ENCODE data around the gene DLD. TPM values are rescaled to one million over a fixed set of nuclear protein-coding genes. Genes with fewer than 3 reads are reported as not detected.

Gene DLD
- total RNA-seq, 1 experiment from 2014 or later, result 72.1 TPM

GRCh38 chr7:107948645-107949442, 57.9 kb downstream of the DLD start:
- POLR2A ChIA-PET, result no interaction called here
- Mint-ChIP-seq H3K36me3 (peaks cover 56% of the 10 kb centered on the region), H3K27me3 (ENCODE audit: low read depth) (no peaks in the 10 kb centered on the region), H3K9me3 (no peaks in the 10 kb centered on the region), H3K27ac (peak overlapping the region; percentile 71; the same call in 1 of the 2 replicates), H3K4me1 (peaks cover 28% of the 10 kb centered on the region), H3K4me3 (no peak overlapping the region)
- no peak for TF ChIP-seq NR1H2 (CRISPR knock-in tag; IDR thresholded peaks at IDR 0.05)
- TF ChIP-seq ZNF138 (CRISPR knock-in tag; conservative IDR thresholded peaks at IDR 0.05), result no peak
- TF ChIP-seq CREB1 (CRISPR knock-in tag; IDR thresholded peaks at IDR 0.05), result no peak
- TF ChIP-seq, protein P1, sequence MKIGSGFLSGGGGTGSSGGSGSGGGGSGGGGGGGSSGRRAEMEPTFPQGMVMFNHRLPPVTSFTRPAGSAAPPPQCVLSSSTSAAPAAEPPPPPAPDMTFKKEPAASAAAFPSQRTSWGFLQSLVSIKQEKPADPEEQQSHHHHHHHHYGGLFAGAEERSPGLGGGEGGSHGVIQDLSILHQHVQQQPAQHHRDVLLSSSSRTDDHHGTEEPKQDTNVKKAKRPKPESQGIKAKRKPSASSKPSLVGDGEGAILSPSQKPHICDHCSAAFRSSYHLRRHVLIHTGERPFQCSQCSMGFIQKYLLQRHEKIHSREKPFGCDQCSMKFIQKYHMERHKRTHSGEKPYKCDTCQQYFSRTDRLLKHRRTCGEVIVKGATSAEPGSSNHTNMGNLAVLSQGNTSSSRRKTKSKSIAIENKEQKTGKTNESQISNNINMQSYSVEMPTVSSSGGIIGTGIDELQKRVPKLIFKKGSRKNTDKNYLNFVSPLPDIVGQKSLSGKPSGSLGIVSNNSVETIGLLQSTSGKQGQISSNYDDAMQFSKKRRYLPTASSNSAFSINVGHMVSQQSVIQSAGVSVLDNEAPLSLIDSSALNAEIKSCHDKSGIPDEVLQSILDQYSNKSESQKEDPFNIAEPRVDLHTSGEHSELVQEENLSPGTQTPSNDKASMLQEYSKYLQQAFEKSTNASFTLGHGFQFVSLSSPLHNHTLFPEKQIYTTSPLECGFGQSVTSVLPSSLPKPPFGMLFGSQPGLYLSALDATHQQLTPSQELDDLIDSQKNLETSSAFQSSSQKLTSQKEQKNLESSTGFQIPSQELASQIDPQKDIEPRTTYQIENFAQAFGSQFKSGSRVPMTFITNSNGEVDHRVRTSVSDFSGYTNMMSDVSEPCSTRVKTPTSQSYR (CRISPR knock-in tag; IDR thresholded peaks at IDR 0.05), result no peak
- TF ChIP-seq, protein P2, sequence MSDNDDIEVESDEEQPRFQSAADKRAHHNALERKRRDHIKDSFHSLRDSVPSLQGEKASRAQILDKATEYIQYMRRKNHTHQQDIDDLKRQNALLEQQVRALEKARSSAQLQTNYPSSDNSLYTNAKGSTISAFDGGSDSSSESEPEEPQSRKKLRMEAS (CRISPR knock-in tag; IDR thresholded peaks at IDR 0.05), result no peak
- TF ChIP-seq, protein P3, sequence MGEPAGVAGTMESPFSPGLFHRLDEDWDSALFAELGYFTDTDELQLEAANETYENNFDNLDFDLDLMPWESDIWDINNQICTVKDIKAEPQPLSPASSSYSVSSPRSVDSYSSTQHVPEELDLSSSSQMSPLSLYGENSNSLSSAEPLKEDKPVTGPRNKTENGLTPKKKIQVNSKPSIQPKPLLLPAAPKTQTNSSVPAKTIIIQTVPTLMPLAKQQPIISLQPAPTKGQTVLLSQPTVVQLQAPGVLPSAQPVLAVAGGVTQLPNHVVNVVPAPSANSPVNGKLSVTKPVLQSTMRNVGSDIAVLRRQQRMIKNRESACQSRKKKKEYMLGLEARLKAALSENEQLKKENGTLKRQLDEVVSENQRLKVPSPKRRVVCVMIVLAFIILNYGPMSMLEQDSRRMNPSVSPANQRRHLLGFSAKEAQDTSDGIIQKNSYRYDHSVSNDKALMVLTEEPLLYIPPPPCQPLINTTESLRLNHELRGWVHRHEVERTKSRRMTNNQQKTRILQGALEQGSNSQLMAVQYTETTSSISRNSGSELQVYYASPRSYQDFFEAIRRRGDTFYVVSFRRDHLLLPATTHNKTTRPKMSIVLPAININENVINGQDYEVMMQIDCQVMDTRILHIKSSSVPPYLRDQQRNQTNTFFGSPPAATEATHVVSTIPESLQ (CRISPR knock-in tag; IDR thresholded peaks at IDR 0.05), result no peak
- no peak for TF ChIP-seq RORB (CRISPR knock-in tag; IDR thresholded peaks at IDR 0.05)
- TF ChIP-seq, protein P4, sequence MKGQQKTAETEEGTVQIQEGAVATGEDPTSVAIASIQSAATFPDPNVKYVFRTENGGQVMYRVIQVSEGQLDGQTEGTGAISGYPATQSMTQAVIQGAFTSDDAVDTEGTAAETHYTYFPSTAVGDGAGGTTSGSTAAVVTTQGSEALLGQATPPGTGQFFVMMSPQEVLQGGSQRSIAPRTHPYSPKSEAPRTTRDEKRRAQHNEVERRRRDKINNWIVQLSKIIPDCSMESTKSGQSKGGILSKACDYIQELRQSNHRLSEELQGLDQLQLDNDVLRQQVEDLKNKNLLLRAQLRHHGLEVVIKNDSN (CRISPR knock-in tag; IDR thresholded peaks at IDR 0.05), result no peak
- no peak for TF ChIP-seq SMAD4 (CRISPR knock-in tag; IDR thresholded peaks at IDR 0.05)
- TF ChIP-seq FOXP4 (CRISPR knock-in tag; IDR thresholded peaks at IDR 0.05), result no peak
- TF ChIP-seq, protein P5, sequence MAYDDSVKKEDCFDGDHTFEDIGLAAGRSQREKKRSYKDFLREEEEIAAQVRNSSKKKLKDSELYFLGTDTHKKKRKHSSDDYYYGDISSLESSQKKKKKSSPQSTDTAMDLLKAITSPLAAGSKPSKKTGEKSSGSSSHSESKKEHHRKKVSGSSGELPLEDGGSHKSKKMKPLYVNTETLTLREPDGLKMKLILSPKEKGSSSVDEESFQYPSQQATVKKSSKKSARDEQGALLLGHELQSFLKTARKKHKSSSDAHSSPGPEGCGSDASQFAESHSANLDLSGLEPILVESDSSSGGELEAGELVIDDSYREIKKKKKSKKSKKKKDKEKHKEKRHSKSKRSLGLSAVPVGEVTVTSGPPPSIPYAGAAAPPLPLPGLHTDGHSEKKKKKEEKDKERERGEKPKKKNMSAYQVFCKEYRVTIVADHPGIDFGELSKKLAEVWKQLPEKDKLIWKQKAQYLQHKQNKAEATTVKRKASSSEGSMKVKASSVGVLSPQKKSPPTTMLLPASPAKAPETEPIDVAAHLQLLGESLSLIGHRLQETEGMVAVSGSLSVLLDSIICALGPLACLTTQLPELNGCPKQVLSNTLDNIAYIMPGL (CRISPR knock-in tag; IDR thresholded peaks at IDR 0.05), result no peak
- TF ChIP-seq GTF2I (CRISPR knock-in tag; conservative IDR thresholded peaks at IDR 0.05), result no peak
- CTCF ChIA-PET, result no interaction called here
- ATAC-seq (no peak), DNase-seq (ENCODE audit: low spot score) (no peak)

GRCh38 chr7:107949443-107949935, 58.5 kb downstream of the DLD start:
- Mint-ChIP-seq H3K36me3 (peaks cover 56% of the 10 kb centered on the region), H3K27ac (peak overlapping the region; percentile 60; the same call in 1 of the 2 replicates), H3K9me3 (no peaks in the 10 kb centered on the region), H3K4me3 (no peak overlapping the region), H3K4me1 (peaks cover 28% of the 10 kb centered on the region), H3K27me3 (ENCODE audit: low read depth) (no peaks in the 10 kb centered on the region)
- POLR2A ChIA-PET, result no interaction called here
- CTCF ChIA-PET, result no interaction called here
- ATAC-seq (no peak), DNase-seq (ENCODE audit: low spot score) (no peak)
- TF ChIP-seq SMAD3 (CRISPR knock-in tag; IDR thresholded peaks at IDR 0.05; ENCODE audit: borderline replicate concordance), result no peak
- TF ChIP-seq, protein P6, sequence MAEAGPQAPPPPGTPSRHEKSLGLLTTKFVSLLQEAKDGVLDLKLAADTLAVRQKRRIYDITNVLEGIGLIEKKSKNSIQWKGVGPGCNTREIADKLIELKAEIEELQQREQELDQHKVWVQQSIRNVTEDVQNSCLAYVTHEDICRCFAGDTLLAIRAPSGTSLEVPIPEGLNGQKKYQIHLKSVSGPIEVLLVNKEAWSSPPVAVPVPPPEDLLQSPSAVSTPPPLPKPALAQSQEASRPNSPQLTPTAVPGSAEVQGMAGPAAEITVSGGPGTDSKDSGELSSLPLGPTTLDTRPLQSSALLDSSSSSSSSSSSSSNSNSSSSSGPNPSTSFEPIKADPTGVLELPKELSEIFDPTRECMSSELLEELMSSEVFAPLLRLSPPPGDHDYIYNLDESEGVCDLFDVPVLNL (CRISPR knock-in tag; IDR thresholded peaks at IDR 0.05; ENCODE audit: borderline replicate concordance, low read depth), result no peak
- no peak for TF ChIP-seq RELA (CRISPR knock-in tag; IDR thresholded peaks at IDR 0.05; ENCODE audit: borderline replicate concordance)
- TF ChIP-seq ELF4 (CRISPR knock-in tag; IDR thresholded peaks at IDR 0.05; ENCODE audit: low read depth), result no peak
- TF ChIP-seq CREB1 (CRISPR knock-in tag; IDR thresholded peaks at IDR 0.05), result no peak
- no peak for TF ChIP-seq ZNF416 (CRISPR knock-in tag; IDR thresholded peaks at IDR 0.05)
- TF ChIP-seq, protein P7, sequence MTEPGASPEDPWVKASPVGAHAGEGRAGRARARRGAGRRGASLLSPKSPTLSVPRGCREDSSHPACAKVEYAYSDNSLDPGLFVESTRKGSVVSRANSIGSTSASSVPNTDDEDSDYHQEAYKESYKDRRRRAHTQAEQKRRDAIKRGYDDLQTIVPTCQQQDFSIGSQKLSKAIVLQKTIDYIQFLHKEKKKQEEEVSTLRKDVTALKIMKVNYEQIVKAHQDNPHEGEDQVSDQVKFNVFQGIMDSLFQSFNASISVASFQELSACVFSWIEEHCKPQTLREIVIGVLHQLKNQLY (CRISPR knock-in tag; IDR thresholded peaks at IDR 0.05), result no peak
- no peak for TF ChIP-seq ZNF396 (CRISPR knock-in tag; IDR thresholded peaks at IDR 0.05; ENCODE audit: borderline replicate concordance)
- TF ChIP-seq, protein P8, sequence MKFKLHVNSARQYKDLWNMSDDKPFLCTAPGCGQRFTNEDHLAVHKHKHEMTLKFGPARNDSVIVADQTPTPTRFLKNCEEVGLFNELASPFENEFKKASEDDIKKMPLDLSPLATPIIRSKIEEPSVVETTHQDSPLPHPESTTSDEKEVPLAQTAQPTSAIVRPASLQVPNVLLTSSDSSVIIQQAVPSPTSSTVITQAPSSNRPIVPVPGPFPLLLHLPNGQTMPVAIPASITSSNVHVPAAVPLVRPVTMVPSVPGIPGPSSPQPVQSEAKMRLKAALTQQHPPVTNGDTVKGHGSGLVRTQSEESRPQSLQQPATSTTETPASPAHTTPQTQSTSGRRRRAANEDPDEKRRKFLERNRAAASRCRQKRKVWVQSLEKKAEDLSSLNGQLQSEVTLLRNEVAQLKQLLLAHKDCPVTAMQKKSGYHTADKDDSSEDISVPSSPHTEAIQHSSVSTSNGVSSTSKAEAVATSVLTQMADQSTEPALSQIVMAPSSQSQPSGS (CRISPR knock-in tag; IDR thresholded peaks at IDR 0.05; ENCODE audit: borderline replicate concordance, low read depth), result no peak
- no peak for TF ChIP-seq TCF7 (CRISPR knock-in tag; IDR thresholded peaks at IDR 0.05; ENCODE audit: low read depth)
